Sciatic nerve (tissue), 2 donors: ENCODE data around the gene SENP1. TPM values are rescaled to one million over a fixed set of nuclear protein-coding genes. Genes with fewer than 3 reads are reported as not detected.

Experiments
- ATAC-seq: fragments of 200-7000 bp; cut with Tn5 transposase; one replicate; pipeline ENCODE4 v1.9.1; 2020; ENCODE audit warnings: mild to moderate bottlenecking, moderate library complexity
- DNase-seq: peaks from one replicate; pipeline ENCODE4 v3.0.0-alpha.2; 2020; ENCODE audit warnings: low spot score
- intact Hi-C: fragments of 100-400 bp; cut with DNase I; formaldehyde crosslinking; loops from one replicate; pipeline ENCODE4 v1.14.2; 2022
- total RNA-seq: library from RNA; stranded (reverse); fragmentation: NEBNext Ultra II Directional; extraction: Animal tissue kit (Norgen Biotek cat#: 25700); gene quantifications from one replicate; pipeline ENCODE4 v1.2.1, GENCODE V29; 2021
- donor health status: DM: no; HTN: no; CAD: no.
- donor health status: DM: no; HTN: no; CAD: no.

Gene SENP1
- total RNA-seq, 1 donor from 2014 or later, result 23.8 TPM

GRCh38 chr12:48070731-48071130 lies 35.1 kb downstream of the SENP1 start:
- ATAC-seq (no peak), DNase-seq (no peak)
- intact Hi-C loops, result no loop called here

- DNase-seq (no peak), ATAC-seq (no peak)
- intact Hi-C loops, result no loop called here
Measured at GRCh38 chr12:48070033-48070432, 35.8 kb downstream of the SENP1 start.

DNA sequence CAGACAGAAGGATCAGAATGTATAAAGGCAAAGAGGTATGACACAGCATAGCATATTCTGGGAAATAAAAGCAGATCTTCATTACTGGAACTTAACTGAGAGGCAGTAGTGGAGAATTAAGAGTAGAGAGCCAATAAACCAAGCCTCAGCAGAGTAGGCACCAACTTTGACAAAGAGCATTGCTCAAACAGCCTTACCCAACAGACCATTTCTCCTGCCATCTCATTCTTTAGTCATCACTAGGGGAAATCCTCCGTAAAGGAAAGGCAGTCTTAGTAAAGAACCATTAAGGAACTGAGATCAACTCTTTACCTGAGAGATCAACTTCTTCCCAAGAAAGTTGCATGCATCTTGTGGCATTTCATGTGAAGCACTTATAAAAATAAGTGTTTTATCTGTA lies 36.6 kb downstream of the SENP1 start:
- ATAC-seq (no peak), DNase-seq (no peak)
- intact Hi-C loops, result loop anchor here (10.0 kb wide), 1 partner anchor 354 kb away; no protein-coding TSS in a partner anchor

GRCh38 chr12:48068457-48068856 lies 37.4 kb downstream of the SENP1 start:
- intact Hi-C loops, result loop anchor here (10.0 kb wide), 1 partner anchor 354 kb away; no protein-coding TSS in a partner anchor

DNA sequence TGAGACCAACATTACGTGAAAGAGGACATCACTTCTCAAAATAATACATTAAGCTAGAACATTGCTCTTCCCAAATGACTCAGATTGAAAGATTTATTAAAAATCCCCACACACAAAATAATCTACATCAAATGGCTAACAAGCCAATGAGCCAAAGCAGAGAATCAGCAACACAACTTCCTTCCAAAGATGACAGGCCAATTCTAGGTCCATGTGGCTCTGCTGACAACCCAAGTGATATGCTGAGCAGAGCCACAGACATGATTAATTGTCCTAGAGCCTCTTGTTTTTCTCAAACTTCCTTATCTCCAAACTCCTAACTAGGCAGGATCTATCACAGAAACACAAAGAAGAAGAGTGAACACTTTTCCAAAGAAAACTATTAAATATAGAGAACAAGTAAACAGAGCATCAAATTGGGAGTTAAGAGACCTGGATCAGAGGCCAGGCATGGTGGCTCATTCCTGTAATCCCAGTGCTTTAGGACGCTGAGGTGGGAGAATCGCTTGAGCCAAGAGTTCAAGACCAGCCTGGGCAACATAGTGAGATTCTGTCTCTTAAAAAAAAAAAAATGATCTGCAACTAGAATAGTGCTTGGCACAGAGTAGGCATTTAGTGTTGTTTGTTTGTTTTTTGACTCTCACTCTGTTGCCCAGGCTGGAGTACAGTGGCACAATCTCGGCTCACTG lies 38.5 kb downstream of the SENP1 start:
- intact Hi-C loops, result loop anchor here (10.0 kb wide), 1 partner anchor 353 kb away; no protein-coding TSS in a partner anchor
- ATAC-seq, result no peak
- DNase-seq, result no peak

More at GRCh38 chr12:48068457-48068856, 37.4 kb downstream of the SENP1 start:
- ATAC-seq (no peak), DNase-seq (no peak)

DNA sequence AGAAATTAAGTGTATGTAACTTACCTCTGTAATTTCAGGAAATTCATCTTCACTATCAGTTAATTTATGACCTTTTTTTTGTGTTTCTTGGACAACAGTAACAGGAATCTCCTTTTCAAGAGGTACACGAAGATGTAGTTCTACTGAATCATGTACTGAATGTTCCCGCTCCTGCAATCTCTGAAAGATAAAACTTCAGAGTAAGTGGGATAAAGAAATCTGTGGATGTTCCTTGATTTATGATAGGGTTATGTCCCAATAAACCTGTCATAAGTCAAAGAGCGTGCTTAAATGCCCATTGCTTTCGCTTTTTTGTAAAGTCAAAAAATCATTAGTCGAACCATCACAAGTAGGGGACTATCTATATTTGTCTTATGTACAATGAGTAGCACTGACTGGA lies 40.8 kb downstream of the SENP1 start:
- no peak for ATAC-seq
- intact Hi-C loops, result loop anchor here (10.0 kb wide), 1 partner anchor 350 kb away; no protein-coding TSS in a partner anchor
- no peak for DNase-seq

DNA sequence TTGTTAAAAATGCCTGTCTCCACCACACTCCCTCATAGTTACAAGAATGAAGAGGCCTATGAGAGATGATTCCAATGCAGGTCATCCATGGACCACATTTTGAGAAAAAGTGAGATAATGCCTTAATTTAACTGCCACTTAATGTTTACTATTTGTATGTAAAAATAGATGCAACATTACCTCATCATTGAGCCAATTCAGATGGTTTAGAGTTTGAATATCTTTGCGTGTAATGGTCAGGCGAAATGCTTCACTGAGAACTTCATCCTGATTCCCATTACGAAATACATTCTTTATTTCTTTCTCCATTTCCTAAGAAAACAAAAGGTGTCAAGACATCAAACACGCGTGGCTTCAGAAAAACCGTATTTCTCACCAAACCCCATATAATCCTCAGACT lies 42.3 kb downstream of the SENP1 start:
- DNase-seq (no peak), ATAC-seq (no peak)
- intact Hi-C loops, result loop anchor here (10.0 kb wide), 1 partner anchor 349 kb away; no protein-coding TSS in a partner anchor

- no peak for ATAC-seq
- DNase-seq, result no peak
- intact Hi-C loops, result loop anchor here (10.0 kb wide), 1 partner anchor 347 kb away; no protein-coding TSS in a partner anchor
Measured at GRCh38 chr12:48061938-48062719, 43.8 kb downstream of the SENP1 start.

- no peak for DNase-seq
- no peak for ATAC-seq
- intact Hi-C loops, result loop anchor here (10.0 kb wide), 1 partner anchor 346 kb away; no protein-coding TSS in a partner anchor
Measured at GRCh38 chr12:48060474-48060873, 45.4 kb downstream of the SENP1 start.

DNA sequence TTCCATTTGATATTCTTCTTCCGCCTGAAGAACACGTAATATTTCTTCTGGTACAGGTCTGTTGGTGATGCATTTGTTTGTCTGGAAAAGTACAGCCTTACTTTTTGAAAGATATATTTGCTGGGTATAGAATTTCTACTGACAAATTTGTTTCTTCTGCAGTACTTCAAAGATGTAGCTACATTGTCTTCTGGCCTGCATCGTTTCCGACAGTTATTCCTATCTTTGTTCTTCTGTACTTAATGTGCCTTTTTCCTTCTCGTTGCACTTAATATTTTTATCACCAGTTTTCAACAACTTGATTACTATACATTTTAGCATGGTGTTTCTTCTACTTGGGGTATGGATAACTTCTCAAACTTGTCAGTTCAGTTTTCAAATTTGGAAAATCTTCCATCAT lies 47.1 kb downstream of the SENP1 start:
- DNase-seq, result no peak
- no peak for ATAC-seq
- intact Hi-C loops, result no loop called here

- DNase-seq, result no peak
- no peak for ATAC-seq
- intact Hi-C loops, result no loop called here
Measured at GRCh38 chr12:48054955-48055821, 50.7 kb downstream of the SENP1 start.

GRCh38 chr12:48053883-48054282 lies 52.0 kb downstream of the SENP1 start:
- DNase-seq, result no peak
- intact Hi-C loops, result no loop called here

DNA sequence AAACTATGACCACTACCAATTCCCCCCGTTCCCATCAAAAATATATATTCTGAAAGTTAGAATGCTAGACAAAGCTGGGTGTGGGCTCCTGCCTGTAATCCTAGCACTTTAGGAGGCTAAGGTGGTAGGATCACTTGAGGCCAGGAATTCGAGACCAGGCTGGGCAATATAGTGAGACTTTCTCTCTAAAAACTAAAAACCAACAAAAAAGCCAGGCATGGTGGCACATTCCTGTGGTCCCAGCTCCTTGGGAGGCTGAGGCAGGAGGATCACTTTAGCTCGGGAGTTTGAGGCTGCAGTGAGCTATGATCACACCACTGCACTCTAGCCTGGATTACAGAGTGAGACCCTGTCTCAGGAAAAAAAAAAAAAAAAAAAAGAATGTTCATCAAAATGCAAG lies 52.8 kb downstream of the SENP1 start:
- ATAC-seq (no peak), DNase-seq (no peak)
- intact Hi-C loops, result no loop called here

More at GRCh38 chr12:48053883-48054282, 52.0 kb downstream of the SENP1 start:
- ATAC-seq, result no peak

DNA sequence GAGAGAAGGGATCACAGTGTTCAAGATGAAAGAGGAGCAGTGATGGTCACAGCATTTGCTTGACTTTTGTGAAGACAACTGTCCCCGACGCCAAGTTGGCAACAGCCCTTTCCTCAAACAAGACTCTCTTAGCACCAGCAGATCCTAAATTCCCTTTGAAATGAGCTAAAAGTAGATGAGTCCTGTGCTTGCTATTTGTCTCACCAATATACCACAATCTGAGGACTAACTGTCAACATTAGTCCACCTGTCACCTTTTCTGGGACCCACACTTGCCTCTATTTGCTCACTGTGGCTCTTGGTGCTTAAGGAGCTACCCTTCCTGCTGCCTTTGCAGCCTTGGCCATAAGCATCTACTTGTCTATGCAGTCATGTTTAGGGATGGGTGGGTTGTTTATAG lies 54.2 kb downstream of the SENP1 start:
- ATAC-seq (no peak), DNase-seq (no peak)
- intact Hi-C loops, result no loop called here

GRCh38 chr12:48050174-48050573 lies 55.7 kb downstream of the SENP1 start:
- DNase-seq (no peak), ATAC-seq (no peak)

DNA sequence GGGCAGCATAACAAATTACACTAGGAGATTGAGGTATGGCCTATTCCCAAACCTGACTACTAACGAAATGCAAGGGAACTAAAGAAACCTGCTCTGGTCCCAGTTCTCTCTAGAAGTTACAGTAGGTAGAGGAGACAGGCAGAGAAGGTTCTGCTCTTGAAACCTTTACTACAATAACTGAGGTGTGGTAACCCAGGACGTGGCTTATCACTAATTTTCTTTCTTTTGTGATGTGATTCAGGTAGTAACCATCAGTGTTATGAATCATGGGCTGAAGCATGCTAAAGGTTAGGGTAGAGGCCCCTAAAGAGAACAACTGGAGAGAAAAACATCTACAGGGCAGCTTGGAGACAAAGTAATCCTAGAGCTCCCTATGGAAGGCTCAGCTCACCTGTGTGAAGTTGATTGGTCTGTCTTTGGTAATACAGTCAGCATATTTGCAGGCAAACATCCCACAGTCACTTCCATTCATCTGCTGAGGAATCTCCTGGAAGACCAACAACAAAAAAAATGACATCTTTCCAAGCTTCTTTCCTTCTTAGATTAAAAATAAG lies 59.8 kb downstream of the SENP1 start:
- intact Hi-C loops, result no loop called here
- DNase-seq, result no peak
- ATAC-seq, result no peak

More at GRCh38 chr12:48050174-48050573, 55.7 kb downstream of the SENP1 start:
- intact Hi-C loops, result no loop called here

- DNase-seq (no peak), ATAC-seq (no peak)
- intact Hi-C loops, result no loop called here
Measured at GRCh38 chr12:48045061-48045846, 60.6 kb downstream of the SENP1 start.

- intact Hi-C loops, result no loop called here
- no peak for ATAC-seq
Measured at GRCh38 chr12:48044396-48044795, 61.5 kb downstream of the SENP1 start.

More at GRCh38 chr12:48044396-48044795, 61.5 kb downstream of the SENP1 start:
- DNase-seq, result no peak
